ENCODE measurements around the gene CHN2.

CHN2 gene

GRCh38 chr7:29310625-29311024, 116.0 kb downstream of the CHN2 start:
- no peak for ATAC-seq
- TF ChIP-seq ISL1 (CRISPR knock-in tag; IDR thresholded peaks at IDR 0.05): no peak
- no peak for TF ChIP-seq SNAI2 (CRISPR knock-in tag; IDR thresholded peaks at IDR 0.05)
- TF ChIP-seq ARNTL (CRISPR knock-in tag; IDR thresholded peaks at IDR 0.05; ENCODE audit: borderline replicate concordance, low read depth): no peak
- TF ChIP-seq POU6F1 (CRISPR knock-in tag; IDR thresholded peaks at IDR 0.05; ENCODE audit: borderline replicate concordance, low read depth): no peak
- TF ChIP-seq CSDC2 (CRISPR knock-in tag; IDR thresholded peaks at IDR 0.05): no peak
- TF ChIP-seq RARB (CRISPR knock-in tag; IDR thresholded peaks at IDR 0.05): no peak
- no peak for TF ChIP-seq CREB5 (CRISPR knock-in tag; IDR thresholded peaks at IDR 0.05; ENCODE audit: low read depth)
- no peak for TF ChIP-seq ZFP3 (CRISPR knock-in tag; IDR thresholded peaks at IDR 0.05)
- TF ChIP-seq BACH2 (CRISPR knock-in tag; IDR thresholded peaks at IDR 0.05; ENCODE audit: borderline replicate concordance): no peak
- no peak for TF ChIP-seq ZFP30 (CRISPR knock-in tag; IDR thresholded peaks at IDR 0.05)
- TF ChIP-seq GLIS3 (CRISPR knock-in tag; IDR thresholded peaks at IDR 0.05): no peak

GRCh38 chr7:29311314-29311713, 116.7 kb downstream of the CHN2 start:
- TF ChIP-seq ZFP3 (CRISPR knock-in tag; IDR thresholded peaks at IDR 0.05) (no peak), ZFP30 (CRISPR knock-in tag; IDR thresholded peaks at IDR 0.05) (no peak), POU6F1 (CRISPR knock-in tag; IDR thresholded peaks at IDR 0.05; ENCODE audit: borderline replicate concordance, low read depth) (no peak), PPARA (CRISPR knock-in tag; IDR thresholded peaks at IDR 0.05; ENCODE audit: borderline replicate concordance) (no peak), TSHZ2 (CRISPR knock-in tag; IDR thresholded peaks at IDR 0.05) (no peak), ESRRG (CRISPR knock-in tag; IDR thresholded peaks at IDR 0.05) (no peak)
- no peak for ATAC-seq

- ATAC-seq: no peak
- TF ChIP-seq ZFP3 (CRISPR knock-in tag; IDR thresholded peaks at IDR 0.05) (no peak), ZNF565 (CRISPR knock-in tag; conservative IDR thresholded peaks at IDR 0.05; ENCODE audit: low read depth) (no peak), CSRNP3 (CRISPR knock-in tag; IDR thresholded peaks at IDR 0.05) (no peak), ESRRG (CRISPR knock-in tag; IDR thresholded peaks at IDR 0.05) (no peak), ZC3H10 (CRISPR knock-in tag; IDR thresholded peaks at IDR 0.05) (no peak), SNAI2 (CRISPR knock-in tag; IDR thresholded peaks at IDR 0.05) (no peak), ISL1 (CRISPR knock-in tag; IDR thresholded peaks at IDR 0.05) (no peak), ZFP30 (CRISPR knock-in tag; IDR thresholded peaks at IDR 0.05) (no peak), TOX (CRISPR knock-in tag; IDR thresholded peaks at IDR 0.05; ENCODE audit: borderline replicate concordance) (no peak), GLIS3 (CRISPR knock-in tag; IDR thresholded peaks at IDR 0.05) (no peak)
Observed at GRCh38 chr7:29314148-29314547, 119.6 kb downstream of the CHN2 start.

GRCh38 chr7:29315122-29315891, 120.7 kb downstream of the CHN2 start:
- TF ChIP-seq POU6F1 (CRISPR knock-in tag; IDR thresholded peaks at IDR 0.05; ENCODE audit: borderline replicate concordance, low read depth) (no peak), ZFP3 (CRISPR knock-in tag; IDR thresholded peaks at IDR 0.05) (0 out of 2 replicates have a peak, but pooled peaks have one; percentile 32), ISL1 (CRISPR knock-in tag; IDR thresholded peaks at IDR 0.05) (peak; percentile 80)
- no peak for ATAC-seq

All from SK-N-SH treated with all-trans-retinoic acid at 6 μM for 48 hours (cell line).